WERI-Rb-1 (cell line): ENCODE results near the gene SETDB1.
"Not testable (repeated sequence)": the region's sequence is repeated elsewhere in the genome, so short reads cannot be mapped to it uniquely, and the experiment has no call there.

Experiments used
- DNase-seq: peaks from one replicate; pipeline ENCODE4 v3.0.0-alpha.2; 2020
- H3K27ac ChIP-seq: fragments of 250-450 bp; sonication (Bioruptor Pico); 2 replicates; pipeline ENCODE4 v1.5.1; 2020; ENCODE audit warnings: mild to moderate bottlenecking, moderate library complexity
- H3K27me3 ChIP-seq: fragments of 250-450 bp; sonication (Bioruptor Pico); 2 replicates; pipeline ENCODE4 v1.5.1; 2021; ENCODE audit warnings: mild to moderate bottlenecking, low read depth, moderate library complexity; ENCODE audit not compliant: insufficient read depth, severe bottlenecking
- H3K36me3 ChIP-seq: fragments of 250-450 bp; sonication (Bioruptor Pico); 2 replicates; pipeline ENCODE4 v1.5.1; 2020; ENCODE audit warnings: mild to moderate bottlenecking, moderate library complexity
- H3K4me3 ChIP-seq: 2 replicates; pipeline ENCODE4 v1.5.1; 2011; ENCODE audit warnings: low read depth, mild to moderate bottlenecking, control low read depth, low read length
- H3K9me3 ChIP-seq: fragments of 250-450 bp; sonication (Bioruptor Pico); 2 replicates; pipeline ENCODE4 v1.5.1; 2021; ENCODE audit warnings: mild to moderate bottlenecking, moderate library complexity; ENCODE audit not compliant: severe bottlenecking
- TF ChIP-seq, protein P1 (sequence below): IDR thresholded peaks from 2 replicates; pipeline ENCODE4 v1.5.1; 2011; ENCODE audit warnings: low read depth, mild to moderate bottlenecking, control low read depth, inconsistent platforms, low read length

Gene SETDB1

DNA sequence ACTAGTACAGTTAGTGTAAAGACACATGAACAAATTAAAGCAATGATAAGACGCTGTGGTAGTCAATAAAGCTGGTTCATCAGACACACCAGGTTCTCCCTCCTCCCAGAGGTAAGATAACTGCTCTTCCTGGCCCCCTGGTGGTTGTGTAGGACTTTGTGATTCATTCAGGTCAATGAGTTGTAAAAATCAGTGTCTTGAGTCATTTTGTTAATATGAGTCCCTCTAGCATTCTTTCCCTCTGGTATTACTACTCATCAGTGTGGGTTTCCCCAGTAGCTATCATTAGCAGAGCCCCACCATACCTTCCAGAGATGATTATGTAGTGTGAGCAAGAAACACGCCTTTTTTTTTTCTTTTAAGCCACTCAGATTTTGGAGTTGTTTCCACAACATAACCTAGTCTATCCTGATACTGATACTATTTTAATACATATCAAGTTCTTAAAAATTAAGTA, 3.6 kb upstream of the SETDB1 start:
- Histone ChIP-seq H3K9me3 (no peaks in the 10 kb centered on the region), H3K27me3 (no peaks in the 10 kb centered on the region), H3K4me3 (no peak overlapping the region), H3K27ac (no peak overlapping the region), H3K36me3 (peaks cover 4% of the 10 kb centered on the region)
- TF ChIP-seq, protein P1, sequence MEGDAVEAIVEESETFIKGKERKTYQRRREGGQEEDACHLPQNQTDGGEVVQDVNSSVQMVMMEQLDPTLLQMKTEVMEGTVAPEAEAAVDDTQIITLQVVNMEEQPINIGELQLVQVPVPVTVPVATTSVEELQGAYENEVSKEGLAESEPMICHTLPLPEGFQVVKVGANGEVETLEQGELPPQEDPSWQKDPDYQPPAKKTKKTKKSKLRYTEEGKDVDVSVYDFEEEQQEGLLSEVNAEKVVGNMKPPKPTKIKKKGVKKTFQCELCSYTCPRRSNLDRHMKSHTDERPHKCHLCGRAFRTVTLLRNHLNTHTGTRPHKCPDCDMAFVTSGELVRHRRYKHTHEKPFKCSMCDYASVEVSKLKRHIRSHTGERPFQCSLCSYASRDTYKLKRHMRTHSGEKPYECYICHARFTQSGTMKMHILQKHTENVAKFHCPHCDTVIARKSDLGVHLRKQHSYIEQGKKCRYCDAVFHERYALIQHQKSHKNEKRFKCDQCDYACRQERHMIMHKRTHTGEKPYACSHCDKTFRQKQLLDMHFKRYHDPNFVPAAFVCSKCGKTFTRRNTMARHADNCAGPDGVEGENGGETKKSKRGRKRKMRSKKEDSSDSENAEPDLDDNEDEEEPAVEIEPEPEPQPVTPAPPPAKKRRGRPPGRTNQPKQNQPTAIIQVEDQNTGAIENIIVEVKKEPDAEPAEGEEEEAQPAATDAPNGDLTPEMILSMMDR: peak; percentile 96
- peak; percentile 96 for DNase-seq

GRCh38 chr1:150925080-150925479, 1.1 kb upstream of the SETDB1 start:
- TF ChIP-seq, protein P1: no peak
- Histone ChIP-seq H3K36me3 (peaks cover 29% of the 10 kb centered on the region), H3K9me3 (no peaks in the 10 kb centered on the region), H3K27ac (no peak overlapping the region), H3K27me3 (no peaks in the 10 kb centered on the region), H3K4me3 (no peak overlapping the region)
- DNase-seq: no peak

- Histone ChIP-seq H3K9me3 (peaks cover 5% of the 10 kb centered on the region), H3K27me3 (no peaks in the 10 kb centered on the region), H3K4me3 (no peak overlapping the region), H3K27ac (no peak overlapping the region), H3K36me3 (peaks cover 53% of the 10 kb centered on the region)
- DNase-seq: no peak
- TF ChIP-seq, protein P1: no peak
These were observed 1.5 kb downstream of the SETDB1 start for GRCh38 chr1:150927624-150928023.

DNA sequence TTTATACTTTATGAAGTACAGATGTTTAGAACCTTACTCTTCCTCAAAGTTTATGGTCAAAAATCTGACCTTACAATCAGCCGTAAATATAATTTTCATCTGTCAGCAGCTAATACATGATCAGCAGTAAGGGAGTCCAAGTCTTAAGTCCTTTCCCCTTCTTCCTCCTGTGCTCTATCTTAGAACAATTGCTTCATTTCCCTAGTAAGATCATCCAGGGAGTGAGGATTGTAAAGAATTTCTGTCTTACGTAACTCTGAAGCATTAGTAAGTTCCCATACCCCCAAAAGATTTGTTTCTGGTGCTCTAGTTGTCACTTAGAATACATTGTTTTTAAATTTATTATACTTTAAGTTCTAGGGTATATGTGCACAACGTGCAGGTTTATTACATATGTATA, 2.1 kb downstream of the SETDB1 start:
- Histone ChIP-seq H3K9me3 (peaks cover 5% of the 10 kb centered on the region), H3K36me3 (peaks cover 60% of the 10 kb centered on the region), H3K27ac (no peak overlapping the region), H3K27me3 (no peaks in the 10 kb centered on the region), H3K4me3 (no peak overlapping the region)
- DNase-seq: no peak
- TF ChIP-seq, protein P1: no peak

- H3K9me3 ChIP-seq, H3K27ac ChIP-seq, H3K4me3 ChIP-seq, H3K27me3 ChIP-seq, DNase-seq: not testable (repeated sequence)
- peaks cover 63% of the 10 kb centered on the region for H3K36me3 ChIP-seq
These were observed 2.6 kb downstream of the SETDB1 start for GRCh38 chr1:150928775-150929174.

DNA sequence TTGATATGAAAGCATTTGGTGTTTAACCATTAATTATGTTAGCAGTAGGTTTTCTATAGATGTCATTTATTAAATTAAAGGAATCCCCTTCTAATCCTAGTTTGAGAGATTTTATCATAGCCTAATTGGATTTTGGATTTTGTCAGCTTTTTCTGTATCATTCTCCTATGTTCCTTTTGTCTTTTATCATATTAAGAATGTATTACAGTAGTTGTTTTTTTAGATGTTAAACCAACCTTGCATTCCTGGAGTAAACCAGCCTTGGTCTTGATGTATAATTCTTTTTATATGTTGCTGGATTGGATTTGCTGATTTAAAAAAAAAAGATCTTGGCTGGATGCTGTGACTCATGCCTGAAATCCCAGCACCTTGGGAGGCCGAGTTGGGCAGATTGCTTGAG, 5.6 kb downstream of the SETDB1 start:
- TF ChIP-seq, protein P1: no peak
- Histone ChIP-seq H3K27ac (no peak overlapping the region), H3K9me3 (peaks cover 5% of the 10 kb centered on the region), H3K36me3 (peaks cover 93% of the 10 kb centered on the region), H3K27me3 (no peaks in the 10 kb centered on the region), H3K4me3 (no peak overlapping the region)
- no peak for DNase-seq
